Skeletal muscle cell (primary cell): ENCODE data around the gene ZDHHC22.

Experiments used
- DNase-seq: peaks from one replicate; pipeline ENCODE4 v3.0.0-alpha.2; 2010; ENCODE audit warnings: low read depth
- H3K4me3 ChIP-seq: 2 replicates; pipeline ENCODE4 v1.5.1; 2011; ENCODE audit warnings: low read depth, mild to moderate bottlenecking, control low read depth, low read length, moderate library complexity

ZDHHC22 gene

DNA sequence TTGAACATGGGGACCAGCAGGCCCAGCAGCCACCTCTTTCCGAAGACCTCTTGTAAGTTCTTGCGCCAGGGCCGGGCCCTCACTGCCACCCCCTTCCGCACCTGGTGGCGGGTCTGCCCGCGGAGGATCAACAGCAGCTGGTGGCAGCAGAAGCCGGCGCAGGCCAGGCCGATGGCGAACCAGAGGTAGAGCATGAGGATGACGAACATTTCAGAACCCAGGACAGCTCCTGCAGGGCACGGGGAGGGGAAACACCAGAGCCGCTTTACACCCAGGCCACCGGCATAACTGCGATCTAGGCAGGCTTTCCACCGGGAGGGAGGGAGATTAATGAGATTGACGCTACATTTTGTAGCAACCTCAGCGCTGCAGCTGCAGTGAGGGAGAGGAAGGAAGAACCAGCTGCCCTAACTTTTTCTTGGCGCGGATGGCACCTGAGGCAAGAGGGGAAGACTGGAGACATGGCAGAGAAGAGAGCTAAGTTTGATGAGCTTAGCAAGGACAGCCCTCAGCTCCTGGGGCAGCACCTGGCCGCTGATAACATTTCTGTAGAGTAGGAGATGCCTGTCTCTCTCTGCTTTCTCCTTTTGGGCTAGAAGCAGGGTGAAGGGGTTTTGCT lies 7.8 kb downstream of the ZDHHC22 start:
- no peak overlapping the region for H3K4me3 ChIP-seq
- peak; percentile 14 for DNase-seq

DNA sequence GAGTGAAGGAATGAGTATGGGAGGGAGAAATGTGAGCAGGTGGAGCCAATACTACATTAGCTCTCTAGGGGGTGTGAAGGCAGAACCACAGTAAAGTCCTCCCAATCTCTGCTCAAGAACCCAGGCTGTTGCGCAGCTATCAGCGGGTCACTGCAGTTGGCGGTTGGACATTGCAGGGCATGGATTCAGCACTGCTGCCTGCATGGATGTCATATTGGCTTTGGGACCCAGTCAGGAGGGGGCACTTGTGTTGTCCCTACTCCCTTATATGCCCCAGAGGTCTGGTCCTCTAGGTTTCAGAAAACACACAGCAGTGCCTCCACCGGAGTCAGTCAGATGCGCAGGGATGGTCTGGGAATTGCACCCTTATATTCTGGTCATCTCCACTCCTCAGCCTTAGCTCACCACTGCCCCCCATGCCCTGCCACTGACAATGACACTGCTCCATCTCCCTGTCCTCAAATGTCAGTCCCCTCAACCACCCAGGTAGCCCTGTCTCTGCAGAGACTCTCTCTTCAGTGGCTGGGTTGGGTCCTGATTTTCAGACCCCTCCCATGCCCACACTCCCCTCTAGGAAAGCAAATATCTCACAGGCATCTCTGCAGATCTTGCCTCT lies 9.6 kb downstream of the ZDHHC22 start:
- no peak for DNase-seq
- H3K4me3 ChIP-seq, result no peak overlapping the region

DNA sequence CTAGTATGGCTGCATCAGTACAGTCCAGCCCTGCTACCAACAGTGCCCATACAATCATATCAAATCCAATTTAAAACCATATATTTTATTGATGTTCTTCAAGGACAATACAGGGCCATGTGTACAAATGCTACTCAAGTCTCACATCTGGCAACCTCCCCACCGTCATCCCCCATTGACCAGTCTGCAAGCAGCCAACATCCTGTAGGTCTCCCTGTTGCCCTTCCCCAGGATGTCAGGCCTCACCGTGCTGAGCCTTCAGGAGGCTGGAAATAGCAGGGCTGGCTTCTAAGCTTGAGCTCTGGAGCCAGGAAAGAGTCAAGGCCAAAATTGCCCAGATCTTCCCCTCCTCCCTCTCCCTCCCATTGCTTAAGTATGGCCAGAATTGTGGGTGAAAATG lies 10.4 kb downstream of the ZDHHC22 start:
- no peak for DNase-seq
- no peak overlapping the region for H3K4me3 ChIP-seq

DNA sequence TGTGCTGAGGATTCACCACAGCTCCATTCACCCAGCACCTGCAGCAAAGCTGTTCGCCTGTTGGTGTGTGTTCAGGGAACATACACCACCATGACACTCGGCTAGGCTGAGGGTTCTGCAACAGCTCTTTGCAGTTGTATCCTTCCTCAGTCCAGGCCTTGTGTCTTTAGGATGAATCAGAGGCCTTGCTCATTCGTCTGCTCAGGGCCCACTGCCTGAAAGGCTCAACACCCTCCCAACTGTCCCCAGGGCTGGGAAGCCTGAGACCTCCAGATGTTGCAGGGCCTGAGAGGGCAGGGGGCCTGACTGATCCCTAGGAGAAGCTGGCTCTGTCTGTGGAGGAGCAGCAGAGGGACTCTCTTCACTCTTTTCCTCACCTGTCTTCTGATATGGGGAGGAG lies 11.2 kb downstream of the ZDHHC22 start:
- no peak overlapping the region for H3K4me3 ChIP-seq
- DNase-seq, result no peak

DNA sequence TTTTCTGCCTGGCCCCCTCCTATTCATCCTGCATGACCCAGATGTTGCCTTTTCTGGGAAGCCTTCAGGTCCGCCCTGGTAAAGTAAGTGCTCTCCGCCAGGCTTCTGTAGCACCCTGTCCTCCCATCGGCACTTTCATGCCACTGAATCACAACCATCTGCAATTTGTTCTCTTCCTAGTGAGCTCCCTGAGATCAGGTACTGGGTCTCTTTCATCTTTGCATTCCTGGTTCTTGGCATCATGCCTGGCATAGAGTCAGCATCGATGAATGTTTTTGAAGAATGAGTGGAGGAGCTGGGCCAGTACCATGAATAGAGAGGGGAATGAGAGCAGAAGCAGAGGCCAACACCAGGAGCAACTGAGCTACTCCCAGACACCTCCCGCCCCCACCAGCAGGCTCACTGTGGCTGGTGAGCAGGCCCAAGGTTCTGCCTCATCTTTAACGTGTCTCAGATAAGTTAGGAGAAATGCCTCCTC lies 13.1 kb downstream of the ZDHHC22 start:
- no peak overlapping the region for H3K4me3 ChIP-seq
- DNase-seq, result no peak

DNA sequence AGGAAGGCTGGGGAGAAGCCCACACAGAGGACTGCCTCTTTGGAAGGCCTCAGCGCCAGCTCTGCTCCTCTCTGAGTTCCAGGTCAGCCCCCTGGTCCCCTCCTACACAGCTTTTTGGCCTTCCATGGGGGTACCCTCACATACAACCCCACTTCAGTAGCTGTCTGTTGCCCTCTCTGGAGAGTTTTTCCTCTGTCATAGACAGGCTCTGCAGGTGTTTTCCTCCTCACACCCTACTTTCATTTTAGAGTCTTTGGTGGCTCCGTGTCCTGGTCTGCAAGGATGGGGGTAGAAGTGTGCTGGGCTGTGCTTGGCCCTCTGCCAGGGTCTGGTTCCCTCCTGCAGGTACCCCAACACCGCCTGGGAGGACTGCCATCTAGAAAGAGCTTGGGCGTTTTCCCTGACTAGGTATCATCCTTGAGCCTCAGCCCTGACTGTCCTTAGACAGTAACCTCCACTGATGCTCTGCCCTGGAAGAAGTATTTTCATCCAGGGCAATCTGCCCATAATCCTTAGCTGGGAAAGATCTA lies 15.1 kb downstream of the ZDHHC22 start:
- H3K4me3 ChIP-seq, result no peak overlapping the region
- no peak for DNase-seq

DNA sequence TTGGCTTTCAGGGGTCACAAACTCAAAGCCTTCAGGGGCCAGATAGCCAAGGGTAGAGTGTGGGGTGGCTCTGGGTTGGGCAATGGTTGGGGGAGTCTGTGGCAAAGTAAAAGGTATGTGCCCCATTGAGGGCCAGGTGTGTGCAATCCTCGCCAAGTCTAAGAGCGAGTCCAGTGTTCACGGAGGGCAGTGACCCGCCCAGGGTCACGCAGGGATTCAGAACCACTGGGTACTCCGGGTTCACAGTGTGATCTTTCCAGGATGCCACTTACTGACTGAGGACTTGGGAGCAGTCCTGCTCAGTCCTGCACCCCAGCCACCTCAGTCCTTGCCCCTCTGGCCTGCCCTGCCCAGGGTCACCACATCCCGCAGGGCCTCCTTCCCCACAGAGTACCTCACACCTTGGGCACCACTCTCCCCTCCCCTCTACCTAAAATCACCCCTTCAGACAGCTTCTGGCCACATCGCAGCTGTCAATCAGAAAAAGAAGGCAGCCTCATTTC lies 15.7 kb downstream of the ZDHHC22 start:
- DNase-seq, result no peak
- no peak overlapping the region for H3K4me3 ChIP-seq

DNA sequence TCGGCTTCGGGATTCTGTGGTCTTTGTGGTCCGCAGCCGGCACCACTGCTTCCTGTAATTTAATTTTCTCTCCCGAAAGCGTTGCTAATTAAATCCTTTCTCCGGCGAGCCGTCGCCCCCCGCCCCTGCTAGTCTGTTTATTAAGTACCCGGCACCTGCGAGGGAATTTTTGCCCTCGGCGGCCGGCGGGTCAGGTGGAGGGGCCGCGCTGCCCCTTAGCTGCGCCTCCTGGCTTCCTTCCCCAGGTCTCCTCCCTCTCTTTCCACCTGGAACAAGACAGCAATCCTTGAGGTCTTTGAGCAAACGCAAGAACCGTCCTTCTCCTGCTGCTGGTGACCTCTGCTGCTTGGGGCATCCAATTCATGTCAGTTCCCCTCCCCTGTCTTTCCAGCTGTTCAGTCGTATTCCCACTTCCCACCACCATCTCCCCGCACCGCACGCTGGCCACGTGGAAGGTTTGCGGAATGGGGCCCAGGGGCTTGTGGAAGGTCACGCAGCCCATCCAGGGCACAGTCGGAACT lies 16.2 kb downstream of the ZDHHC22 start:
- peak overlapping the region; percentile 52 for H3K4me3 ChIP-seq

DNA sequence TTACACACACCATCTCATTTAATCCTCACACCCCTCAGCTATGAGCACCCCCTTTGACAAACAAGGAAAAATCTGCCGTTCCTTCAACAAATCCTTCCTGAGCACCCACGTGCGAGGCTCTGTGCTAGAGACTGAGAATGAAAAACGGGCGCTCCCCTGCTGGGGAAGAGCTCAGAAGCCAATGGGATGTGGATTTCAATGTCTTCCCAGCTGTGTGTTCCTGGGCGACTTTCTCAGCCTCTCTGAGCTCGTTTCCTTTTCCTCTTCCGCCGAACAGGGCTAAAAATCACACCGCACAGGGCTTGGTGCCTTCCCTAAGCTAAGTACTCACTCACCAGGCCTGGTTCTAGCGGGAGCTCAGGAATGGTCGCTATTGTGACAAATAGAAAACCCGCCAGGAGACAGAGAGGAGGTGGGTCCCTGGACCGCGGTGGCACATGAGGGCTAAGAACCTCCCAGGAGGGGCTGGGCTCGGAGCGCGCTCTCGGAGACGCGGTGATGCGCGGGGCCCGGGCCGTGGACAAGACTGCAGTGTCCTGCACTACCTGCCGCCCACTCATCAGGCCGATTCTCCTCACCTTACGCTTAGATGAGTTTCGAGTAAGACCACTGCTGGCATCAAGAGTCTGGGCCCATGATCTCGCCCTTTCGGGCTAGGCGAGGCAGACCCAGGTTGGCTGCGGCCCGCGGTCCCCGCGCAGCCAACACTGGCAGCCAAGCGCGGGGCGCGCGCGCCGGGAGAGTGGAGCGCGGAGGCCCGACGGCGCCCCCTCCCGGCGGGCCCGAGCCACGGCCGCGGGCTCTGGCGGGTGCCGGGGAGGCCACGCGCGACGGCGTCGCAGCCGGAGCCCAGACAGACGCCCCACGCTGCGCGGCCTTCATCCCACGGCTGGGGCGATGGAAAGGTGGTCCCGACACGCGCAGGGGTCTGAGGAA lies 17.0 kb downstream of the ZDHHC22 start:
- peak overlapping the region; percentile 52 for H3K4me3 ChIP-seq
- DNase-seq, result no peak

More for the DNA sequence above, 16.2 kb downstream of the ZDHHC22 start:
- DNase-seq, result no peak

DNA sequence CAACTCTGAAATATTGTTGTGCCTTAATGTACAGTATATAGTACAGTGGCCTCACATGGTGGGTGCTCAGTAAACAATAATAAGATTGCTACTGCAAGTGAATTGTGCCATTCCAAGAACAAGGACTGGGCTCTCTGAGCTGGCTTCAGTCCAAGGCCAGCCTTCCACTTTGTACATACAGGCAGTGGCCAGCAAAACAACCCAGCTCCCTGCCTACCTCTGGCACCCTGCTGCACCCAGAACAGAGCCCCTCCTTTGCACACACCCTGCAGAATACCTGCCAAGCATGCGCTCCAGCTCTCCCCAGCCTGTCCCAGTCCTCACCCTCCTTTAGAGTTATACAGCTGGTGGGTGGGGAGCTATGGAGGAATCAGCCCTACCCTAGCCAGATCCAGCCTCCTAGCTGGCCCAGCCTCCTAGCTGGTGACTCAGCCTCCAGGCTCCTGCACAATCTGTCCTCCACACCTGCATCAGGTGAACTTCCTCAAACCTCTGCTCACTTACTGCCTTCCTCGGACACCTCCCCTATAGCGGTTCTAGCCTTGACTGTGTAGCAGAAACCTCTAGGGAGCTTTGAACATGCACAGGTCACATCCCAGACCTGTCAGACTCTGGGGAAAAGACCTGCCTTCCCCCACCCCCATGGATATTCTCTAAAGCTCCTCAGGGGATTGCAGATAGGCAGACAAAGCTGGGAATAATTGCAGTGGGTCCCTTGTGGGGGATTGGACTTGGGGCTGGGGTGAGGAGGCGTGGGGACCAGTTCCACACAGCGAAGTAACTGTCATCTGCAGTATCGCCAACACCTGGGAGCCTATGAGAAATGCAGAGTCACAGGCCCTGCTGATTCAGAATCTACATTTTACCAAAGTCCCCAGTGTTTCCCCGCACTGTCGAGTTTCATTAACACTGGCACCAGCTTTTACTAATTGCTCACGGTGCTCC lies 17.9 kb downstream of the ZDHHC22 start:
- H3K4me3 ChIP-seq, result no peak overlapping the region
- no peak for DNase-seq

DNA sequence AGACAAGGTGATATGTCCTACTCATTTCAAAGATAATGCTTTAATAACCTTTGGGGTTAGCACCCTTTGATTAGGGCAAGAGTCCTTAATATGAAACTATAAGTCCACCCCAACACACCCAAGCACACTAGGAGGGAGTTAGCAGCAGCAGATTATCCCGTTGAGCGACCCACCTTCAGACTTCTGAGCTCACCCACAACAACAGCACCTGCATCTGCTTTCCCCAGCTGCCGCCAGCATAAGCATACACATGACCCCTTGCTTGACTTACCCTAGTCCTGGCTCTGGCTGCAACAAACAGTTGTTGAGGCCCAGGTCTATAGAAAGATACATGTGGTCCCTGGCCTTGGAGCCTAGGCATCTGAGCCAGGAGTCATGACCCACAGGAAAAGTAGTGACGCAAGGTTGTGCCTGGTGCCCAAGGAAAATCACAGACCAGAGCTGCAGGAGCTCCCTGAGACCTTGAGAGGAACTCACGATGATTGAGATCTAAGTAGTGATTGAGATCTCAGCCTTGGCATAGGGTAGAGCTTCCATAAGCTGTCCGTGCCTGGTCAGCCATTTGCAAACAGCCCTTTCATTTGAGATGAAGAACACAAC lies 19.0 kb downstream of the ZDHHC22 start:
- H3K4me3 ChIP-seq, result no peak overlapping the region
- DNase-seq, result no peak

DNA sequence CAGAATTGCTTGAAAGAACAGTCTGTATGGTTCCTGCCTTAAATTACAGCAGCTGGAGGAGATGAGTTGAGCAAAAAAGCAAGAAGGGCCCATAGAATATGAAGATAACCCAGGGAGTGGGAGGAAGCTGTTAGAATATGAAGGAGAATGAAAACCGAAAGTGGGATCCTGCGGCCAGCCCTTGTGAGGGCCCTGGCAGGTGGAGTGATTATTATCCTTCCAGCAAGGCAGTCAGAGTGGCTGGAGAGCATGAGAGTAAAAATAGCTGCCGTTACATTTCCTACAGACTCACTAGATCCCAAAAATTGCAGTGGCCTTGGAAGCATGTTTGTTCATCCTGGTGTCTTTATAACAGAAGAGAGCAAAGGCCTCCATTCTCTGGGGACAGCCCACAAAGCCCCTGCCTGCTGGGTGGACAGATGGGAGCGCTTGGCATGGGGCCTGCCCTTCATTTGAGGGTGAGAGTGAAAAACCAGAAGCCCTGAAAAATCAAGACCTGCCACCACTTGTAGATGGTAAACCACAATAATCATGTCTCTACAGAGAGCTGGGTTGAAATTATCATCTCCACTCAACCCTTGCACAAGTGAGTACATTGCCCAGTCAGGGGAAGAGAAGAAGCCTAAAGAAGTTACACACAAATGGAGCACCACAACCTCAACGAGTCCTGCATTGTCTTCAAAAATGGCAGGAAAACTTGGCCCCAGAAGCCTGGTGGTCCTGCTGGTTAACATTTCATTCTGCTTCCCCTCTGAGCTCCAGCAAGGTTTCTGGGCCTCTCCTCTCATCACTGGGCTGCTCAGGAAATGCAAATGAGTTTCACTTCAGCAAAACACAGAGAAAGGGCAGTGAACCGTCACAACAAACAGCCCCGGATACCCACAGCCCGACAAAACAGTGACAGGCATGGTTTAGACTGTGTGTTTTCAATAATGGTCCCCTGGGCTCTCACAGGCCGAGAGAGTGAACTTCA lies 20.5 kb downstream of the ZDHHC22 start:
- H3K4me3 ChIP-seq, result no peak overlapping the region
- no peak for DNase-seq

DNA sequence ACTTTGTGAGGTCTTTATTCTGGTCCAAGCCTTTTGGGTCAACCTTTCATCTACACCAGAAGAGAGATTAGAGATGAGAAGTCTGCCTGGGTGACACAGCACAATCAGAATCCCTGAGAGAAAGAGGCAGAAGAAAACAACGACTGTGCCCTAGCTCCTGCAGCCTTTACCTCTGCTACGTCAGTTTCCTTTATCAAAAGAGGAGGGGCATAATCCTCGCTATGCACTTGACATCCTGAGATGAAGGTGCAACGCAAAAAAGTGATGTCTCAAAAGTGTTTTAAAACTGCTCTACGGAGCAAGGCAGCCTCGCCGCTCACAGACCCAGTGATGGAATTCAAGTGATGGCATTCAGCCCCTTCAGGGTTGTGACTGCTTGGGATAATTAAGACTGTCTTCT lies 21.7 kb downstream of the ZDHHC22 start:
- no peak overlapping the region for H3K4me3 ChIP-seq
- DNase-seq, result no peak

DNA sequence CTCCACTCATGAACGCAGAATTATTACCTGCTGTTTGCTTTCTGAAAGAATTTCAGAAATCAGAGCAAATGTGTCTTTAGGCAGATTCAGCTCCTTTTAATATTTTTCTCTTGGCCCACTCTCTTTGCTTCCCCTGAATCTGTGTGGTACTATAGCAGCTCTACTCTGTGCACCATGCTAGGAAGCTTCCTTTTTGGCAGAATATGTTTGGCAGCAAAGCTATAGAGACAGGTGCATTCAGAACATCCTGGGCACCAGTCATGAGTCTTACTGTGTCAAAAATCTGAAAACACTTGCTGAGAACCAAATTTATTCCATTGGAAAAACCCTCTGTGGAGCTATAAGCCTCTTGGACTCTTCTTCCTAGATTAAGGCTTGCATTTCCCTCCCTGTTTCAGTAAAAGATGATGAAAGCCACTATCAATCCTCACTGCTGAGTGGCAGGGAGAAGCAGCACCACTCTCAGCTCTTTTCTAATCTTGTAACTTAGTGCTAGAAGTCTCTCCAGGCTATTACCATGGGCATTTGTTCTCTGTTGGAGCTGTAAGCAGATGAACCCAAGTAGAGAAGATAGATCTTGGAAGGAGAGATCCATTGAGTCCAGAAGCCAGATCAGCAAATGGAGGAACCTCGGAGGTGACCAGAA lies 25.3 kb downstream of the ZDHHC22 start:
- no peak for DNase-seq
- H3K4me3 ChIP-seq, result no peak overlapping the region

DNA sequence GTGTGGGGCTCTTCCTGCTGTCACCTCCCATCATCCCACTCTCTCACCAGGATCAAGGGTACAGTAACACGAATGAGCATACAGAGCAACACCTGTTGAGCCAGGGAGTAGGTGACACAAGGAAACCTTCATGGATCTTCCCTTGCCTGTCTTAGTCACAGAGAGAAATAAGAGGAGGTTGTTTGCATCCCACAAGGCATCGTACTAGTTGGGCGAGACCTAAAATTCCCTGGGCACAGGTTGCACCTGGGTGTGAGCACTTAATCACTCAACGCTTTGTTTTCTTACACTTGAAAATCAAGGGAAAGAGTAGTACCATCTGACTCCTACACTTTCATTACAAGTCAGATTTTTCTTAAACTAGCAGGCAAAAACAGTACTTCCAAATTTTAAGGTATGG lies 27.0 kb downstream of the ZDHHC22 start:
- no peak overlapping the region for H3K4me3 ChIP-seq
- DNase-seq, result no peak

DNA sequence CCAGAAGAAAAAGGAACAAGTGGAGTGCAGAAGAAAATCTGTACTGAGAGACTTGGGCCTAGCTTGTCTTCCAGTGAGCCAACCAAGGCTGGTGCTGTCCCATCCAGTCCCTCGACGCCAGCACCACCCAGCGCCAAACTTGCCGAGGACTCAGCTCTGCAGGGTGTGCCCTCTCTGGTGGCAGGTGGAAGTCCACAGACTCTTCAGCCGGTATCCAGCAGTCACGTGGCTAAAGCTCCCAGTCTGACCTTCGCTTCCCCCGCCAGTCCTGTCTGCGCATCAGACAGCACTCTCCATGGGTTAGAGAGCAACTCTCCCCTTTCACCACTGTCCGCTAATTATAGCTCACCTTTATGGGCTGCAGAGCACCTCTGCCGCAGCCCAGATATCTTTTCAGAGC lies 27.9 kb downstream of the ZDHHC22 start:
- DNase-seq, result no peak

DNA sequence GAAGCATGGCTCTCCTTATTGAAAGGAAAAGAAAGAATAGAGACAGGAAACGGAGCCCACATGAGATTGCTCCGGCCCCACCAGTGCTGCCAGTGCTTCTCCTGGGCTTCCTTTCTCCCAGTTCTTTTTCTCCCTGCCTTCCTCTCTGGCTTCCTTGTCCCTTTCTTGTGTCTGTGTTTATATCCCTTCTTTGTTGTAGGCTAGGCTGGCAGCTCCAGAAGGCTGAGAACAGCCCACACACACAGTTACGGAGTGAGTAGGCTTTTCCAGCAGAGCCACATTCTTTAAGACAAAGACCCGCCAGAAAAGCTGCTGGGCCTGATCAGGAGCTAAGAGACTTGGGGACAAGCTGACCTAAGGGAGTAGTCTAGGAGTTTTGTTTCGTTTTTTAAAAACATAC lies 30.6 kb downstream of the ZDHHC22 start:
- no peak for DNase-seq
- no peak overlapping the region for H3K4me3 ChIP-seq

More for the DNA sequence above, 27.9 kb downstream of the ZDHHC22 start:
- H3K4me3 ChIP-seq, result no peak overlapping the region
